Measurements from ENCODE around the gene KIAA1958.

The KIAA1958 gene

GRCh38 chr9:112446080-112446479, 40.5 kb upstream of the KIAA1958 start:
- TF ChIP-seq CTCF (IDR thresholded peaks at IDR 0.05; ENCODE audit: insufficient read depth, low read depth, low read length, missing control alignments) = no peak
- no peak overlapping the region for H3K4me3 ChIP-seq (ENCODE audit: low read depth, low read length)
- no peak for DNase-seq (ENCODE audit: low read depth)

- H3K4me3 ChIP-seq (ENCODE audit: low read depth, low read length) = no peak overlapping the region
- TF ChIP-seq CTCF (IDR thresholded peaks at IDR 0.05; ENCODE audit: insufficient read depth, low read depth, low read length, missing control alignments) = no peak
- no peak for DNase-seq (ENCODE audit: low read depth)
Measured at GRCh38 chr9:112446526-112446925, 40.1 kb upstream of the KIAA1958 start.

GRCh38 chr9:112447283-112447761, 39.3 kb upstream of the KIAA1958 start:
- H3K4me3 ChIP-seq (ENCODE audit: low read depth, low read length) = no peak overlapping the region
- DNase-seq (ENCODE audit: low read depth) = peak; percentile 29
- no peak for TF ChIP-seq CTCF (IDR thresholded peaks at IDR 0.05; ENCODE audit: insufficient read depth, low read depth, low read length, missing control alignments)

GRCh38 chr9:112462855-112463254, 23.8 kb upstream of the KIAA1958 start:
- no peak for DNase-seq (ENCODE audit: low read depth)
- no peak overlapping the region for H3K4me3 ChIP-seq (ENCODE audit: low read depth, low read length)
- no peak for TF ChIP-seq CTCF (IDR thresholded peaks at IDR 0.05; ENCODE audit: insufficient read depth, low read depth, low read length, missing control alignments)

GRCh38 chr9:112465352-112465751, 21.3 kb upstream of the KIAA1958 start:
- DNase-seq (ENCODE audit: low read depth) = no peak
- H3K4me3 ChIP-seq (ENCODE audit: low read depth, low read length) = no peak overlapping the region
- TF ChIP-seq CTCF (IDR thresholded peaks at IDR 0.05; ENCODE audit: insufficient read depth, low read depth, low read length, missing control alignments) = no peak

GRCh38 chr9:112472996-112473395, 13.6 kb upstream of the KIAA1958 start:
- H3K4me3 ChIP-seq (ENCODE audit: low read depth, low read length) = no peak overlapping the region
- TF ChIP-seq CTCF (IDR thresholded peaks at IDR 0.05; ENCODE audit: insufficient read depth, low read depth, low read length, missing control alignments) = no peak
- DNase-seq (ENCODE audit: low read depth) = no peak

- no peak for DNase-seq (ENCODE audit: low read depth)
- H3K4me3 ChIP-seq (ENCODE audit: low read depth, low read length) = no peak overlapping the region
- no peak for TF ChIP-seq CTCF (IDR thresholded peaks at IDR 0.05; ENCODE audit: insufficient read depth, low read depth, low read length, missing control alignments)
Measured at GRCh38 chr9:112473986-112474385, 12.6 kb upstream of the KIAA1958 start.

All from GM12865 (cell line).